HG03432 (cell line): ENCODE measurements around the gene PTGIS.

Experiments used
- ATAC-seq: cut with Tn5 transposase; IDR thresholded peaks from one replicate; pipeline ENCODE4 v1.9.1; 2021; ENCODE audit warnings: mild to moderate bottlenecking, moderate library complexity; ENCODE audit not compliant: unreplicated experiment

PTGIS gene

GRCh38 chr20:49560646-49561045 lies 7.3 kb downstream of the PTGIS start:
- no peak for ATAC-seq

GRCh38 chr20:49560186-49560585 lies 7.8 kb downstream of the PTGIS start:
- no peak for ATAC-seq

GRCh38 chr20:49559411-49560081 lies 8.4 kb downstream of the PTGIS start:
- ATAC-seq: no peak

- no peak for ATAC-seq
Observed at GRCh38 chr20:49558826-49559225, 9.1 kb downstream of the PTGIS start.

- no peak for ATAC-seq
Observed at GRCh38 chr20:49557449-49557848, 10.5 kb downstream of the PTGIS start.

- ATAC-seq: no peak
Observed at GRCh38 chr20:49556621-49557020, 11.3 kb downstream of the PTGIS start.

- no peak for ATAC-seq
Observed at GRCh38 chr20:49549801-49550551, 18.0 kb downstream of the PTGIS start.

GRCh38 chr20:49548371-49548947 lies 19.5 kb downstream of the PTGIS start:
- no peak for ATAC-seq

GRCh38 chr20:49545572-49545971 lies 22.4 kb downstream of the PTGIS start:
- no peak for ATAC-seq

GRCh38 chr20:49544535-49544934 lies 23.4 kb downstream of the PTGIS start:
- no peak for ATAC-seq

- ATAC-seq: no peak
Observed at GRCh38 chr20:49543858-49544437, 24.0 kb downstream of the PTGIS start.

GRCh38 chr20:49543071-49543857 lies 24.7 kb downstream of the PTGIS start:
- ATAC-seq: no peak

GRCh38 chr20:49542514-49542991 lies 25.4 kb downstream of the PTGIS start:
- ATAC-seq: no peak

GRCh38 chr20:49541733-49542513 lies 26.0 kb downstream of the PTGIS start:
- no peak for ATAC-seq

- no peak for ATAC-seq
Observed at GRCh38 chr20:49540687-49541435, 27.1 kb downstream of the PTGIS start.

- no peak for ATAC-seq
Observed at GRCh38 chr20:49540232-49540620, 27.7 kb downstream of the PTGIS start.

GRCh38 chr20:49539481-49540231 lies 28.3 kb downstream of the PTGIS start:
- no peak for ATAC-seq

GRCh38 chr20:49538950-49539349 lies 29.0 kb downstream of the PTGIS start:
- ATAC-seq: no peak

GRCh38 chr20:49534255-49534712 lies 33.7 kb downstream of the PTGIS start:
- peak; percentile 45 for ATAC-seq
